ENCODE results near the gene DACH2.

Gene DACH2

GRCh38 chrX:86806786-86807185 is 658.5 kb downstream of the DACH2 start (continued):
- no peak for TF ChIP-seq CREB5 (CRISPR knock-in tag; IDR thresholded peaks at IDR 0.05; ENCODE audit: low read depth)
- TF ChIP-seq ZC3H10 (CRISPR knock-in tag; IDR thresholded peaks at IDR 0.05): no peak
- TF ChIP-seq ZNF70 (CRISPR knock-in tag; IDR thresholded peaks at IDR 0.05): no peak
- no peak for TF ChIP-seq GLIS3 (CRISPR knock-in tag; IDR thresholded peaks at IDR 0.05)
- TF ChIP-seq PPARA (CRISPR knock-in tag; IDR thresholded peaks at IDR 0.05; ENCODE audit: borderline replicate concordance): no peak

- no peak for ATAC-seq
- TF ChIP-seq RARB (CRISPR knock-in tag; IDR thresholded peaks at IDR 0.05) (no peak), PPARA (CRISPR knock-in tag; IDR thresholded peaks at IDR 0.05; ENCODE audit: borderline replicate concordance) (no peak), ARNTL (CRISPR knock-in tag; IDR thresholded peaks at IDR 0.05; ENCODE audit: borderline replicate concordance, low read depth) (no peak), BACH2 (CRISPR knock-in tag; IDR thresholded peaks at IDR 0.05; ENCODE audit: borderline replicate concordance) (no peak), TOX (CRISPR knock-in tag; IDR thresholded peaks at IDR 0.05; ENCODE audit: borderline replicate concordance) (no peak), ZC3H10 (CRISPR knock-in tag; IDR thresholded peaks at IDR 0.05) (no peak), ZFP30 (CRISPR knock-in tag; IDR thresholded peaks at IDR 0.05) (no peak), CSDC2 (CRISPR knock-in tag; IDR thresholded peaks at IDR 0.05) (no peak), ZNF8 (CRISPR knock-in tag; IDR thresholded peaks at IDR 0.05) (no peak), ESRRG (CRISPR knock-in tag; IDR thresholded peaks at IDR 0.05) (no peak), SNAI2 (CRISPR knock-in tag; IDR thresholded peaks at IDR 0.05) (no peak), ZNF70 (CRISPR knock-in tag; IDR thresholded peaks at IDR 0.05) (no peak)
- TF ChIP-seq, protein P1, sequence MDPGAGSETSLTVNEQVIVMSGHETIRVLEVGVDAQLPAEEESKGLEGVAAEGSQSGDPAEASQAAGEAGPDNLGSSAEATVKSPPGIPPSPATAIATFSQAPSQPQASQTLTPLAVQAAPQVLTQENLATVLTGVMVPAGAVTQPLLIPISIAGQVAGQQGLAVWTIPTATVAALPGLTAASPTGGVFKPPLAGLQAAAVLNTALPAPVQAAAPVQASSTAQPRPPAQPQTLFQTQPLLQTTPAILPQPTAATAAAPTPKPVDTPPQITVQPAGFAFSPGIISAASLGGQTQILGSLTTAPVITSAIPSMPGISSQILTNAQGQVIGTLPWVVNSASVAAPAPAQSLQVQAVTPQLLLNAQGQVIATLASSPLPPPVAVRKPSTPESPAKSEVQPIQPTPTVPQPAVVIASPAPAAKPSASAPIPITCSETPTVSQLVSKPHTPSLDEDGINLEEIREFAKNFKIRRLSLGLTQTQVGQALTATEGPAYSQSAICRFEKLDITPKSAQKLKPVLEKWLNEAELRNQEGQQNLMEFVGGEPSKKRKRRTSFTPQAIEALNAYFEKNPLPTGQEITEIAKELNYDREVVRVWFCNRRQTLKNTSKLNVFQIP (CRISPR knock-in tag; IDR thresholded peaks at IDR 0.05; ENCODE audit: borderline replicate concordance, low read depth): no peak
Measured at GRCh38 chrX:86809651-86810050, 661.4 kb downstream of the DACH2 start.

- ATAC-seq: no peak
- no peak for TF ChIP-seq ZNF70 (CRISPR knock-in tag; IDR thresholded peaks at IDR 0.05)
- TF ChIP-seq ZNF8 (CRISPR knock-in tag; IDR thresholded peaks at IDR 0.05): no peak
- TF ChIP-seq OSR1 (CRISPR knock-in tag; IDR thresholded peaks at IDR 0.05): no peak
- no peak for TF ChIP-seq ZFP3 (CRISPR knock-in tag; IDR thresholded peaks at IDR 0.05)
- no peak for TF ChIP-seq BACH2 (CRISPR knock-in tag; IDR thresholded peaks at IDR 0.05; ENCODE audit: borderline replicate concordance)
- no peak for TF ChIP-seq PATZ1 (CRISPR knock-in tag; IDR thresholded peaks at IDR 0.05; ENCODE audit: borderline replicate concordance)
- TF ChIP-seq TSHZ2 (CRISPR knock-in tag; IDR thresholded peaks at IDR 0.05): no peak
- no peak for TF ChIP-seq GLIS3 (CRISPR knock-in tag; IDR thresholded peaks at IDR 0.05)
- no peak for TF ChIP-seq TCF4 (CRISPR knock-in tag; IDR thresholded peaks at IDR 0.05; ENCODE audit: borderline replicate concordance)
- no peak for TF ChIP-seq PPARA (CRISPR knock-in tag; IDR thresholded peaks at IDR 0.05; ENCODE audit: borderline replicate concordance)
- TF ChIP-seq SNAI2 (CRISPR knock-in tag; IDR thresholded peaks at IDR 0.05): no peak
- no peak for TF ChIP-seq RARB (CRISPR knock-in tag; IDR thresholded peaks at IDR 0.05)
- TF ChIP-seq TOX (CRISPR knock-in tag; IDR thresholded peaks at IDR 0.05; ENCODE audit: borderline replicate concordance): no peak
Measured at GRCh38 chrX:86829786-86830185, 681.5 kb downstream of the DACH2 start.

DNA sequence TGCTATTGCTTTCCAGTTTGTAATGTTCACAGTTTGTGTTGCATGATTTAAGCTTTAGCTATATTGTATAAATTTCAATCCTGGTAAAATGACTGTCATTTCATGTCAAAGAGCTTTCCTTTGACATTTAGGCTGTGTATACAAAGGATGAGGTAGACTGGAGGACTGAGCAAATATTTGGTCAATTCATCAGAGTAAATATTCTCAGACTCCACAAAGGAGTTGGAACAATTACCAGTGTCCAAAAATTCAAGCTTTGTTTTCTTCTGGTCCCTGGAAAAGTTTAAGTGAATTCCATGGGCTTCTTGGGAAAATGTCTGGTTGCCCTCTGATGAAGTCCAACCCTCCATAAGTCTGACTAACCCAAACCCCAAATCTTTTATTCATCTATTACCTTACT is 682.4 kb downstream of the DACH2 start:
- TF ChIP-seq ZNF565 (CRISPR knock-in tag; conservative IDR thresholded peaks at IDR 0.05; ENCODE audit: low read depth): no peak
- no peak for TF ChIP-seq ISL1 (CRISPR knock-in tag; IDR thresholded peaks at IDR 0.05)
- no peak for TF ChIP-seq PATZ1 (CRISPR knock-in tag; IDR thresholded peaks at IDR 0.05; ENCODE audit: borderline replicate concordance)
- ATAC-seq: no peak
